WTC11 (cell line): Measurements from ENCODE around the gene CCR5. TPM values are rescaled to one million over a fixed set of nuclear protein-coding genes. Genes with fewer than 3 reads are reported as not detected.

Experiments
- AR ChIP-seq: fragments of 250-450 bp; sonication (Bioruptor Pico); IDR thresholded peaks from 2 replicates; pipeline ENCODE4 v1.9.0; 2021; ENCODE audit warnings: mild to moderate bottlenecking
- ATF2 ChIP-seq: sonication (generic); formaldehyde crosslinking; IDR thresholded peaks from 2 replicates; pipeline ENCODE4 v1.8.1; 2022; ENCODE audit warnings: low read depth, missing genetic modification reagents, borderline replicate concordance
- ERG ChIP-seq: fragments of 250-450 bp; sonication (Bioruptor Pico); IDR thresholded peaks from 2 replicates; pipeline ENCODE4 v1.8.0; 2021; ENCODE audit warnings: mild to moderate bottlenecking
- TCF7 ChIP-seq: sonication (generic); formaldehyde crosslinking; IDR thresholded peaks from 2 replicates; pipeline ENCODE4 v1.8.0; 2022; ENCODE audit warnings: mild to moderate bottlenecking, low read depth, missing genetic modification reagents, moderate library complexity
- TEAD1 ChIP-seq: sonication (generic); formaldehyde crosslinking; IDR thresholded peaks from 2 replicates; pipeline ENCODE4 v1.8.0; 2022; ENCODE audit warnings: mild to moderate bottlenecking, missing genetic modification reagents
- USF1 ChIP-seq: sonication (generic); formaldehyde crosslinking; IDR thresholded peaks from 2 replicates; pipeline ENCODE4 v1.8.0; 2022; ENCODE audit warnings: mild to moderate bottlenecking, missing genetic modification reagents
- USF2 ChIP-seq: sonication (generic); formaldehyde crosslinking; IDR thresholded peaks from 2 replicates; pipeline ENCODE4 v1.8.1; 2023; ENCODE audit warnings: mild to moderate bottlenecking, missing genetic modification reagents, moderate library complexity
- ZNF219 ChIP-seq: sonication (generic); formaldehyde crosslinking; IDR thresholded peaks from 2 replicates; pipeline ENCODE4 v1.8.0; 2023; ENCODE audit warnings: missing genetic modification reagents, mild to moderate bottlenecking, borderline replicate concordance
- ZNF416 ChIP-seq: fragments of 250-450 bp; sonication (Bioruptor Pico); IDR thresholded peaks from 2 replicates; pipeline ENCODE4 v1.9.0; 2021; ENCODE audit warnings: mild to moderate bottlenecking, inconsistent platforms
- total RNA-seq: library from RNA; stranded (reverse); gene quantifications from 3 replicates; pipeline ENCODE4 v1.2.3, GENCODE V29; 2021
- TF ChIP-seq, protein P1 (sequence below): fragments of 250-450 bp; sonication (Bioruptor Pico); IDR thresholded peaks from 2 replicates; pipeline ENCODE4 v1.9.0; 2021; ENCODE audit warnings: mild to moderate bottlenecking, borderline replicate concordance
- TF ChIP-seq, protein P2 (sequence below): fragments of 250-450 bp; sonication (Bioruptor Pico); IDR thresholded peaks from 2 replicates; pipeline ENCODE4 v1.9.0; 2021; ENCODE audit warnings: moderate library complexity, mild to moderate bottlenecking, inconsistent platforms, borderline replicate concordance
- TF ChIP-seq, protein P3 (sequence below): fragments of 250-450 bp; sonication (Bioruptor Pico); conservative IDR thresholded peaks from 2 replicates; pipeline ENCODE4 v1.9.0; 2021; ENCODE audit warnings: mild to moderate bottlenecking

CCR5 gene
- total RNA-seq, 1 experiment from 2014 or later, result not detected

- no peak for TF ChIP-seq ERG (CRISPR knock-in tag)
- TF ChIP-seq, protein P1, sequence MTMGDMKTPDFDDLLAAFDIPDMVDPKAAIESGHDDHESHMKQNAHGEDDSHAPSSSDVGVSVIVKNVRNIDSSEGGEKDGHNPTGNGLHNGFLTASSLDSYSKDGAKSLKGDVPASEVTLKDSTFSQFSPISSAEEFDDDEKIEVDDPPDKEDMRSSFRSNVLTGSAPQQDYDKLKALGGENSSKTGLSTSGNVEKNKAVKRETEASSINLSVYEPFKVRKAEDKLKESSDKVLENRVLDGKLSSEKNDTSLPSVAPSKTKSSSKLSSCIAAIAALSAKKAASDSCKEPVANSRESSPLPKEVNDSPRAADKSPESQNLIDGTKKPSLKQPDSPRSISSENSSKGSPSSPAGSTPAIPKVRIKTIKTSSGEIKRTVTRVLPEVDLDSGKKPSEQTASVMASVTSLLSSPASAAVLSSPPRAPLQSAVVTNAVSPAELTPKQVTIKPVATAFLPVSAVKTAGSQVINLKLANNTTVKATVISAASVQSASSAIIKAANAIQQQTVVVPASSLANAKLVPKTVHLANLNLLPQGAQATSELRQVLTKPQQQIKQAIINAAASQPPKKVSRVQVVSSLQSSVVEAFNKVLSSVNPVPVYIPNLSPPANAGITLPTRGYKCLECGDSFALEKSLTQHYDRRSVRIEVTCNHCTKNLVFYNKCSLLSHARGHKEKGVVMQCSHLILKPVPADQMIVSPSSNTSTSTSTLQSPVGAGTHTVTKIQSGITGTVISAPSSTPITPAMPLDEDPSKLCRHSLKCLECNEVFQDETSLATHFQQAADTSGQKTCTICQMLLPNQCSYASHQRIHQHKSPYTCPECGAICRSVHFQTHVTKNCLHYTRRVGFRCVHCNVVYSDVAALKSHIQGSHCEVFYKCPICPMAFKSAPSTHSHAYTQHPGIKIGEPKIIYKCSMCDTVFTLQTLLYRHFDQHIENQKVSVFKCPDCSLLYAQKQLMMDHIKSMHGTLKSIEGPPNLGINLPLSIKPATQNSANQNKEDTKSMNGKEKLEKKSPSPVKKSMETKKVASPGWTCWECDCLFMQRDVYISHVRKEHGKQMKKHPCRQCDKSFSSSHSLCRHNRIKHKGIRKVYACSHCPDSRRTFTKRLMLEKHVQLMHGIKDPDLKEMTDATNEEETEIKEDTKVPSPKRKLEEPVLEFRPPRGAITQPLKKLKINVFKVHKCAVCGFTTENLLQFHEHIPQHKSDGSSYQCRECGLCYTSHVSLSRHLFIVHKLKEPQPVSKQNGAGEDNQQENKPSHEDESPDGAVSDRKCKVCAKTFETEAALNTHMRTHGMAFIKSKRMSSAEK (CRISPR knock-in tag), result no peak
- TF ChIP-seq ZNF219, result no peak
- TF ChIP-seq TEAD1 (CRISPR knock-in tag), result no peak
- TF ChIP-seq, protein P2, sequence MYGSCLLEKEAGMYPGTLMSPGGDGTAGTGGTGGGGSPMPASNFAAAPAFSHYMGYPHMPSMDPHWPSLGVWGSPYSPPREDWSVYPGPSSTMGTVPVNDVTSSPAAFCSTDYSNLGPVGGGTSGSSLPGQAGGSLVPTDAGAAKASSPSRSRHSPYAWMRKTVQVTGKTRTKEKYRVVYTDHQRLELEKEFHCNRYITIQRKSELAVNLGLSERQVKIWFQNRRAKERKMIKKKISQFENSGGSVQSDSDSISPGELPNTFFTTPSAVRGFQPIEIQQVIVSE, result no peak
- no peak for TF ChIP-seq AR
- no peak for TF ChIP-seq ZNF416 (CRISPR knock-in tag)
- no peak for TF ChIP-seq ATF2 (CRISPR knock-in tag)
- TF ChIP-seq TCF7, result no peak
- TF ChIP-seq USF2, result no peak
- TF ChIP-seq, protein P3, sequence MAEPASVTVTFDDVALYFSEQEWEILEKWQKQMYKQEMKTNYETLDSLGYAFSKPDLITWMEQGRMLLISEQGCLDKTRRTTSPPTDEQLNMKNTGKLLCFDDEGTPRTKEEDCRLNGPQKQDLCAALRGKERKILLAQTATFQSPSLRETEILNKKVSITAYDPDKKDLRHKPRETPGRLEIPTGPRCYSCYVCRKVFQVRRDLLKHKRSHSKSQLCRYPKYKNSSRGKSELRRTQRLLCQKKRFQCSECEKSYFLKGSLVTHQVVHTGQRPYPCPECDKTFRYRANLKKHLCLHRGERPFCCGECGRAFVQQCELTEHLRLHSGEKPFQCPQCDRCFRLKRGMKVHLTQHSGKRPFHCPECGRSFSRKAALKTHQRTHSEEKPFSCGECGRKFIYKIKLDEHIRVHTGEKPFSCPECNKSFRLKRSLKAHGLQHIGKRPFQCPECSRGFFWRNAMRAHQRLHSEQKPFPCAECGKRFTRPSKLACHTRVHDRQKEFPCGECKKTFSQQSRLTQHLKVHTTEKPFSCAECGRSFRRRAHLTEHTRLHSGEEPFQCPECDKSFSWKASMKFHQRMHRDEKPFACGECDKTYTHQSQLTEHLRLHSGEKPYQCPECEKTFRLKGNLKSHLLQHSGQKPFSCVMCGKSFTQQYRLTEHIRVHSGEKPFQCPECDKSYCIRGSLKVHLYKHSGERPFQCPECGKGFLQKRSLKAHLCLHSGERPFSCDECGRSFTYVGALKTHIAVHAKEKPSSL (CRISPR knock-in tag), result no peak
- TF ChIP-seq USF1 (CRISPR knock-in tag), result no peak
These were observed 35.2 kb upstream of the CCR5 start (continued) for GRCh38 chr3:46335541-46335940.
